Left ventricle myocardium inferior (tissue), 1 donor: ENCODE results near the gene CLIC1. TPM values are rescaled to one million over a fixed set of nuclear protein-coding genes. Genes with fewer than 3 reads are reported as not detected.

Experiments
- DNase-seq: peaks from one replicate; pipeline ENCODE4 v3.0.0-alpha.2; 2020
- H3K27ac ChIP-seq: fragments of 200-600 bp; replicated peaks from 2 replicates; pipeline ENCODE4 v1.8.0; 2021
- H3K27me3 ChIP-seq: fragments of 200-600 bp; 2 replicates; pipeline ENCODE4 v1.8.0; 2021; ENCODE audit warnings: low read depth
- H3K36me3 ChIP-seq: fragments of 200-600 bp; 2 replicates; pipeline ENCODE4 v1.8.0; 2021
- H3K4me1 ChIP-seq: fragments of 200-600 bp; 2 replicates; pipeline ENCODE4 v1.8.0; 2021
- H3K4me3 ChIP-seq: fragments of 200-600 bp; 2 replicates; pipeline ENCODE4 v1.8.0; 2021; ENCODE audit warnings: mild to moderate bottlenecking, moderate library complexity
- H3K9me3 ChIP-seq: fragments of 200-600 bp; replicated peaks from 2 replicates; pipeline ENCODE4 v1.8.0; 2021
- CTCF ChIP-seq: fragments of 200-600 bp; IDR thresholded peaks from 2 replicates; pipeline ENCODE4 v1.8.0; 2021; ENCODE audit warnings: antibody characterized with exemption, mild to moderate bottlenecking, borderline replicate concordance
- intact Hi-C: fragments of 100-400 bp; cut with micrococcal nuclease; formaldehyde crosslinking; loops from one replicate; pipeline ENCODE4 v1.11.0; 2022
- total RNA-seq: library from RNA; stranded (reverse); fragmentation: NEBNext Ultra II Directional; extraction: Animal tissue kit (Norgen Biotek cat#: 25700); gene quantifications from one replicate; pipeline ENCODE4 v1.2.1, GENCODE V29; 2021
- donor health status: DM: no; HTN: yes; CAD: no; lungs with severe emphysema.

CLIC1 gene
- total RNA-seq, 1 donor from 2014 or later, result 78.0 TPM

DNA sequence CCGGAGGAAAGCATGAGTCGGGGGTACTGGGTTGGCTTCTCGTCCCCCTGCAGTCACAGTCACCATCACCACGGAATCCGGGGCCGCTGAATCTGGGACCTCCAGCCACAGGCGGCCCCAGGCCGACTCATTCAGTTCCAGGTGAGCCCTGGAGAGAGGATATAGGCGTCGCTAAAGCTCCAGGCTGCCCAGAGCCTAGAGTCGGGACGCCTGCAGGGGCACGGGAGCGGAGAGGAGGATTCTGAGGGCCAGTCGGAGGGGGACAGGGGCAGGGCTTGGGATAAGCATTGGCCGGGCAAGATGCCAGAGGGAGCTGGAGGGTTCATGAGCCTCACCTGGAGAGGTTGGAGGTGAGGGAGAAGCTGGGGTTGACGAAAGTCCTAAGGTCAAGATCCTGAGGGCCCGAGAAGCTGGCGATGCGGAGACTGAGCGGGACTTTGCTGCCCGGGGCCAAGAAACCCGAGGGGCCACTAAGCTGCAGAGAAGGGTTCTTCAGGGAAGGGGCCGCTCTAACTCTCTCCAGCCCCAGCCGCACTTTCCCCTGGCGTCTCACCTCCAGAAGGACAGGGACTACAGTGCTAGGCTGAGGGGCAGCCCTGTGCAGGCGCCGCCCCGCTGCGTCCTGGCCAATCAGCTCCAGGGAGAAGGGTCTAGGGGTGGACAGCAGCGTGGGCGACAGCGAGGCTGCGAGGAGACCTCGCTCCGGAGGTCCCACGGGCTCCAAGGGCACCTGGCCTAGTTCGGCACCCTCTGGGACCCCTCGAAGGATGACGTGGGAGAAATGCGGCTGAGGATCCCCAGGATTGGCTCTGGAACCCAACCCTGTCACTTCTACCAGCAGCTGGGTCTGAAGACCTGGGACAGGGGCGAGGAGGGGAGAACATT is 29.8 kb upstream of the CLIC1 start:
- no peaks in the 10 kb centered on the region for H3K9me3 ChIP-seq
- no peaks in the 10 kb centered on the region for H3K27me3 ChIP-seq
- intact Hi-C loops, result no loop called here
- peaks cover 20% of the 10 kb centered on the region for H3K4me1 ChIP-seq
- TF ChIP-seq CTCF, result no peak
- H3K4me3 ChIP-seq, result peak overlapping the region; percentile 43
- DNase-seq, result no peak
- peaks cover 5% of the 10 kb centered on the region for H3K36me3 ChIP-seq
- H3K27ac ChIP-seq, result no peak overlapping the region

DNA sequence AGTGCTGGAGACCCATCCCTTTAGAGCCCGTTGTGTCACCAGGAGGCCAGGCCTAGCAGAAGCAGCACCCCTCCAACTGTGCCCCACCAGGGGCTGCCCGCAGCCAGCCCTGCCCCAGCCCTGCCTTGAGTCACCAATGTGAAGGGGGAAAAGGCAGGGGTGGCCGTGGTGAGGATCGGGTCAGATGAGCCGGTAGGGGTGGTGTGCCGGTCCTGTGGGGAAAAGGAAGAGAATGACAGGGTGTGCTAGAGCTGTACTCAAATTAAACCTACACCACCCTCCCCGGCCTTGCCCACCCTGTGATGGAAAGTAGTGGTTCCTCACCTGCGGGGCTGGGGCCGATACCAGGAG is 29.2 kb upstream of the CLIC1 start:
- intact Hi-C loops, result no loop called here
- peaks cover 5% of the 10 kb centered on the region for H3K36me3 ChIP-seq
- H3K27me3 ChIP-seq, result no peaks in the 10 kb centered on the region
- no peak for DNase-seq
- H3K4me3 ChIP-seq, result no peak overlapping the region
- peaks cover 20% of the 10 kb centered on the region for H3K4me1 ChIP-seq
- no peak for TF ChIP-seq CTCF
- H3K9me3 ChIP-seq, result no peaks in the 10 kb centered on the region
- no peak overlapping the region for H3K27ac ChIP-seq

GRCh38 chr6:31764198-31764597 is 27.9 kb upstream of the CLIC1 start:
- Histone ChIP-seq H3K36me3 (peaks cover 5% of the 10 kb centered on the region), H3K4me3 (no peak overlapping the region), H3K27ac (no peak overlapping the region), H3K4me1 (peaks cover 20% of the 10 kb centered on the region), H3K27me3 (no peaks in the 10 kb centered on the region), H3K9me3 (no peaks in the 10 kb centered on the region)
- no peak for TF ChIP-seq CTCF
- DNase-seq, result no peak
- intact Hi-C loops, result no loop called here

- Histone ChIP-seq H3K36me3 (peaks cover 5% of the 10 kb centered on the region), H3K27me3 (no peaks in the 10 kb centered on the region), H3K27ac (peak overlapping the region; percentile 2), H3K4me1 (peaks cover 20% of the 10 kb centered on the region), H3K4me3 (no peak overlapping the region), H3K9me3 (no peaks in the 10 kb centered on the region)
- no peak for DNase-seq
- TF ChIP-seq CTCF, result no peak
- intact Hi-C loops, result no loop called here
These were observed 27.2 kb upstream of the CLIC1 start for GRCh38 chr6:31763619-31763940.

DNA sequence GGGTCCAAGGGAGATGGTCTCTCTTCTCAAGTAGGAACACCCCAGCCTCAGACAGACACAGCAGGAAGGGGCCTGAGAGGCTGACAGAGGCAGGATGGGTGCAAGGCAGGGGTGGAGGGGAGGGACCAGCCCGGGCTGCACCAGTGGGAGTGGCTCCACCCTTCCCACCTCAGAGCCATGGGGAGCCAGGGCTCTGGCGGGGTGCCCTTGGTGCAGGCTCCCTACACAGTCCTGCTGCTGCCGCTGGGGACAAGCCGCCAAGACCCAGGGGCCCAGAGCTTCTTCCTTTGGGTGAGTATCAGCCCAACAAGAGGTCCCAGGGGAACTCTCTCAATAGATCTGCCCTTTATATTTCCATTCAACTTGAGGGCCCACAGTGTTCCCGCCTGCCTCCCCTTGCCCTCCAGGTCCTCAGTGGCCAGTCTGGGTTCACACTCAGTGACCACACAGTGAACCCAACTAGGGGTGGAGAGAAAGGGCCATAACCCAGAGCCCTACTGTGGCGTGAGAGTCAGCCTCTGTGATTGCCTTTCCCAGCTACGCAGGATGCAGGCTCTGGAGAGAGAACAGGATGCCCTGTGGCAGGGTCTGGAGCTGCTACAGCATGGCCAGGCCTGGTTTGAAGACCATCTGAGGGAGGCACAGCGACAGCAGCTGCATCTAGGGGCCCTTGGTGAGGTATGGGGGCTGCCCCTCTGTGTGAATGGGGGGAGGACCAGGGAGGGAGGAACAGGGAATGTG is 26.7 kb upstream of the CLIC1 start:
- no peak for TF ChIP-seq CTCF
- DNase-seq, result no peak
- H3K9me3 ChIP-seq, result no peaks in the 10 kb centered on the region
- intact Hi-C loops, result no loop called here
- H3K4me1 ChIP-seq, result peaks cover 20% of the 10 kb centered on the region
- H3K27ac ChIP-seq, result peak overlapping the region; percentile 2
- H3K27me3 ChIP-seq, result no peaks in the 10 kb centered on the region
- peaks cover 5% of the 10 kb centered on the region for H3K36me3 ChIP-seq
- H3K4me3 ChIP-seq, result no peak overlapping the region
